Coronary artery (tissue), 2 donors: ENCODE data around the gene DDX49.

Source experiments
- DNase-seq: peaks from one replicate; pipeline ENCODE4 v3.0.0-alpha.2; 2017; ENCODE audit warnings: low spot score
- H3K27ac ChIP-seq, 2 donors: fragments of 200-600 bp; sonication (generic); one replicate each; pipeline ENCODE4 v1.5.1; 2016 to 2019
- H3K4me3 ChIP-seq: fragments of 200-600 bp; sonication (generic); 2 replicates; pipeline ENCODE4 v1.5.1; 2016; ENCODE audit warnings: mild to moderate bottlenecking, moderate library complexity
- TF ChIP-seq, protein P1 (sequence below): fragments of 200-600 bp; sonication (generic); IDR thresholded peaks from one replicate; pipeline ENCODE4 v1.5.1; 2019; ENCODE audit warnings: antibody characterized with exemption

The DDX49 gene

GRCh38 chr19:18878058-18878797, 41.3 kb upstream of the DDX49 start:
- Histone ChIP-seq H3K27ac (no peak overlapping the region), H3K4me3 (no peak overlapping the region)
- TF ChIP-seq, protein P1, sequence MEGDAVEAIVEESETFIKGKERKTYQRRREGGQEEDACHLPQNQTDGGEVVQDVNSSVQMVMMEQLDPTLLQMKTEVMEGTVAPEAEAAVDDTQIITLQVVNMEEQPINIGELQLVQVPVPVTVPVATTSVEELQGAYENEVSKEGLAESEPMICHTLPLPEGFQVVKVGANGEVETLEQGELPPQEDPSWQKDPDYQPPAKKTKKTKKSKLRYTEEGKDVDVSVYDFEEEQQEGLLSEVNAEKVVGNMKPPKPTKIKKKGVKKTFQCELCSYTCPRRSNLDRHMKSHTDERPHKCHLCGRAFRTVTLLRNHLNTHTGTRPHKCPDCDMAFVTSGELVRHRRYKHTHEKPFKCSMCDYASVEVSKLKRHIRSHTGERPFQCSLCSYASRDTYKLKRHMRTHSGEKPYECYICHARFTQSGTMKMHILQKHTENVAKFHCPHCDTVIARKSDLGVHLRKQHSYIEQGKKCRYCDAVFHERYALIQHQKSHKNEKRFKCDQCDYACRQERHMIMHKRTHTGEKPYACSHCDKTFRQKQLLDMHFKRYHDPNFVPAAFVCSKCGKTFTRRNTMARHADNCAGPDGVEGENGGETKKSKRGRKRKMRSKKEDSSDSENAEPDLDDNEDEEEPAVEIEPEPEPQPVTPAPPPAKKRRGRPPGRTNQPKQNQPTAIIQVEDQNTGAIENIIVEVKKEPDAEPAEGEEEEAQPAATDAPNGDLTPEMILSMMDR: no peak
- DNase-seq: no peak

DNA sequence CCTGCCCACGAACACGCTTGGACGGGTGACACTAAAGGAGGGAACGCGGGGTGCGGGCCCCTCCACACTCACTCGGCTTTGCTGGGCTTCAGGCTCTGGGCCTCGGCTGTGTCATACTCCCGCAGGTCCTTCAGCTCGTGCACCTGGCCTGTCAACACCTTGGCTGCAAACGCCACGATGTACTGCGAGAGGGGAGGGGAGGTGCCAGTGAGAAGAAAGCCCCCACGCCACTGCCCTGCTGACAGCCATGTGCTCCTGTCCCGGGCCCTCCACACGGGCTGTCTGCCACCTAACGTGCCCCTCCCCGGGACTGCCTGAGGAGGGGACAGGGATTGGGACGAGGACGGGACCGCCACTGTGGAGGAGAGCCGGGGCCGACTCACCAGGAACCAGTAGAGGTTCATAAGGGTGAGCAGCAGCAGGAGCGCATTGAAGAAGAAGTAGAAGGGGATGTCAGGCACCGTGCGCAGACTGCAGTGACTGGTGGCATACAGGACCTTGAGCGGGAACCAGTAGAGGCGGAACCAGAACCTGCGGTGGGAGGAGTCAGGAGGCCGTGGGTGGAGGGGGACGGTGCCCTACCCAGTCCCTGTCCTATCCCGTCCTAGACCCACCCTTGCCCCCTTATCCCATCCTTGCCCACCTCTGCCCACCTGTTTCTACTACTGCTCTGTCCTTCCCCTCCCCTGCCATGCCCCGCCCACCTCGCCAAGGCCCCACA, 40.5 kb upstream of the DDX49 start:
- no peak overlapping the region for H3K27ac ChIP-seq
- TF ChIP-seq, protein P1: no peak
- DNase-seq: no peak
- H3K4me3 ChIP-seq: no peak overlapping the region

- H3K27ac ChIP-seq: no peak overlapping the region
- DNase-seq: no peak
- H3K4me3 ChIP-seq: no peak overlapping the region
- TF ChIP-seq, protein P1: no peak
Measured at GRCh38 chr19:18879579-18880373, 39.7 kb upstream of the DDX49 start.

GRCh38 chr19:18881491-18881890, 38.0 kb upstream of the DDX49 start:
- Histone ChIP-seq H3K4me3 (no peak overlapping the region), H3K27ac (no peak overlapping the region)
- TF ChIP-seq, protein P1: no peak
- DNase-seq: no peak

DNA sequence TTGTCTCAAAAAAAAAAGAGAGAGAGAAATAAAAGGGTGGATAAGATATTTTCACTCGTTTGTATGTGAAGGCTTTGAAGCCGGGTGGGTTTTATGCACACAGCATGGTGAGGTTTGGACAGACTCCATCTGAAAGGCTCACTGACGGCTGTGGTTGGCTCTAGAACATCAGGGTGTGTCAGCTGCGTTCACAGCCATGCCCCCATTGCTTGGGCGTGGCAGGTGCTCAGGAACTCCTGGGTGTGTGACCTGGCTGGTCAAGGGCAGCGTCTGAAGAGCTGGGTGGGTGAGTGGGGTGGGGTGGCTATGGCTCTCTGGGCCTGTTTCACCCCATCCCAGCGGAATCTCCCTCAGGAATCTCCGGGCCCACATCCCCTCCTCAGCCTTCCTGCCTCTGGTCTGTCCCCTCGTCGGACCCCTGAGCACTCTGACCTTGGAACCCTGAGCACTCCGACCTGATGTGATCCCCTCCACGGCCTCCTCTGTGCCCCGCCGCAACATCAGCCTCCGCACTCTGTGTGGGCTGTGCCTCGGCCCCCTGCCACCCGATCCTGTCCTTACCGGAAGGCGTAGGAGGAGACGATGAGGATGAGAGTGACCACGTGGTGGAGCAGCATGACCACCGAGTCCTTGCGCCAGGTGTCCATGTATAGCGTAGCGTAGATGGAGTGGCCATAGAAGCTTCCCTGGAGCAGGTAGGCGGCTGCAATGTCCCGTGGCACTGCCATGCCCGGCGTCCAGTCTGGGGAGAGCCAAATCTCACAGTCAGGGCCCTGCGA, 35.8 kb upstream of the DDX49 start:
- DNase-seq: no peak
- Histone ChIP-seq H3K27ac (no peak overlapping the region), H3K4me3 (no peak overlapping the region)
- TF ChIP-seq, protein P1: no peak

GRCh38 chr19:18886972-18887371, 32.5 kb upstream of the DDX49 start:
- no peak overlapping the region for H3K27ac ChIP-seq
- DNase-seq: no peak
- no peak overlapping the region for H3K4me3 ChIP-seq
- TF ChIP-seq, protein P1: no peak
